ENCODE results near the gene RASSF4.
A peak's percentile ranks its signal among the peaks of the same experiment; 100 is the strongest.

Gene RASSF4

DNA sequence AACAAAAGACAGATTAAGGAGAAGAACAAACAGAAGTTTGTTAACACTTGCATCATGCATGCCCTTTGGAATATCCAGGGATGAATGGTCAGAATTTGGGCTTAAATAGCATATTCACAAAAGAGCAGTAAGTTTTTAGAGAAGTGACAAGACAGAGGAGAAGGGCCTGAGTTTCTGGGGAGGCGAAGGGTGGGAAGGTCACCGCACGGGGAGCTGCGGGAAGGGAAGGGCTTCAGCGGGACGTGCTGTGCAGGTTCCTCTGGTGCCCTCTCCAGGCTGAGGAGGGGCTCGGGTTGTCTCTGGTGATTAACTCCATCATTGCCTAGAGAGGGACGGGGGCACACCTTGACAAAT is 30.7 kb downstream of the RASSF4 start:
- no peak for DNase-seq (ENCODE audit: low read depth)

DNA sequence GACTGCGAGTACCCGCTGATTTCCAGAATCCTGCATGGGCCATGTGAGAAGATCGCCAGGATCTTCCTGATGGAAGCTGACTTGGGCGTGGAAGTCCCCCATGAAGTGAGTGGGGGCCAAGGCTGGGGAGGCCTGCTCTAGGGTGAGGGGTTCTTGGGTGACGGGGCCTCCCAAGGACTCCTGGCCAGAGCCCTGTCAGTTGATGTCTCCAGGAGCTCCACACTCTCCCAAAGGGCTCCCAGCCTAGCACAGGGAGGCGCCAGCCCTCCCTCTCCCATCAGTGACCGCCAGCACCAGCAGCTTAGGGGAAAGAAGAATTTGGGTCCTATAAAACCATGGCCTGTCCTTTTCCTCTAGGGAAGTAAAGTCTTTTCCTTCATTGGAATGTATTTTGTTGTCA is 31.4 kb downstream of the RASSF4 start:
- no peak for DNase-seq (ENCODE audit: low read depth)

DNA sequence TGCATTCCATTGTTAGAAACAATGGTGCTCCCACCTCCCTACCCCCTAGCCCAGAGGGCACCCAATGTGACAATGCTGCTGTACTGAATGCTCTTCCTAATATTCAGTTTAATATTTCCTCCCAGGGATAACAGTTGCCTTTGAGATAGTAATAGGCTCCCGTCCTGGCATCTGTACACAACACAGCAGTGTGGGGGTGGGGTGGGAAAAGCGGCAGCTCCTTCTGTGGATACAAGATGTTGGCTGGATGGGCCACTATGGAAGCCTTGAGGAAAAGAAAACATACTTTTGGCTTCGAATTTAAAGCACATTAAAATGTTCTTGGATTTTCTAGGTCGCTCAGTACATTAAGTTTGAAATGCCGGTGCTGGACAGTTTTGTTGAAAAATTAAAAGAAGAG is 32.0 kb downstream of the RASSF4 start:
- no peak for DNase-seq (ENCODE audit: low read depth)

DNA sequence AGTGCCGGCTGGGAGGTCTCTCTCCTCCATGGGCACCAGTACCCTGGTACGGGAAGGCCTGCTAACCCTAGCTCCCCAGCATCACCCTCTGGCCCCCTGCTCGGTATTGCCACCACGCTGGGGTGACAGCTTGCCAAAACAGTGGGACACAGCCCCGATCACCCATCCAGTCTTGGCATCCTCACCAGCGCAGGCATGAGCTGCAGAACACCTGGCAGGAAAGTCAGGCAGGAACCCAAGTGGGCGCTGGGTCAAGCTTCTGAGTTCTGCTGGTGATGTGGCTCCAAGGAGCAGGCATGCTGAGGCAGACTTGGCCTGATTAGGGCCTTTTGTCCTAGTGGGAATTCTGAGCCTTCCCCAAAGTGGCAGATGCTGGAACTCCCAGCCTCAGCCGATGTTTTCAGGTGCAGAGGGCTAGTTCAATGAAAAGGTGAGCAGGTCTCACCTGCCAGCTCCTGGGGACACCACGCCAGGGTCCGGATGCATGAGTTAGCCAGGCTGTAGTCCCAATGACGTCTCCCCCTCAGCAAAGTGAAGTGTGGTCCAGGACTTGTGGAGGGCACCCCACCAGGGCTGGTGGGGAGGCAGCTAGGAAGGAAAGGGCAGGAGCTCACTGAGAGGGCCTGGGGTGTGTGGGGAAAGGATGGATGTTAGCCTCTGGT is 32.6 kb downstream of the RASSF4 start:
- DNase-seq (ENCODE audit: low read depth) = no peak

DNA sequence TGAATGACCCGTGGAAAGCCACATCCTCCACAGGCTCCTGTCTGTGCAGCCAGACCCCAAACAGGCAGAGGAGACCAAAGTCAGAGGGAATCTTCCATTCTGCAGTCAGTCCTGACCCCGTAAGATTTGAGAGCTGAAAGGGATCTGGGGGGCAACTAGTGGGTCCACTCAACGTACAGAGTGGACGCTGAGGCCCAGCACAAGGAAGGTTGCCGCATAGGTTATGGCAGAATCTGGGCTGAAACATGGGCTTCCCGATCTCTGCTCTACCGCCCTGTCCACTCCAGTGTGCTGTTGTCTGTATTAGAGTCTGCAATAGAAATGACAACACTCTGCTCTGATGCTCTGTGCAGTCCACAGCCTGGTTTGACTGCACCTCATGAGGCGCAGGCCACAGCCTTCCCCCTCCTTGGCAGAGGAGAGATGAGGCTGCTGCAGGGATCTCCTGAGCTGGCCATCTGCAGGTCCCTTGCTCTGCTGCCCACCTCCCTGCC is 33.2 kb downstream of the RASSF4 start:
- DNase-seq (ENCODE audit: low read depth) = no peak

DNA sequence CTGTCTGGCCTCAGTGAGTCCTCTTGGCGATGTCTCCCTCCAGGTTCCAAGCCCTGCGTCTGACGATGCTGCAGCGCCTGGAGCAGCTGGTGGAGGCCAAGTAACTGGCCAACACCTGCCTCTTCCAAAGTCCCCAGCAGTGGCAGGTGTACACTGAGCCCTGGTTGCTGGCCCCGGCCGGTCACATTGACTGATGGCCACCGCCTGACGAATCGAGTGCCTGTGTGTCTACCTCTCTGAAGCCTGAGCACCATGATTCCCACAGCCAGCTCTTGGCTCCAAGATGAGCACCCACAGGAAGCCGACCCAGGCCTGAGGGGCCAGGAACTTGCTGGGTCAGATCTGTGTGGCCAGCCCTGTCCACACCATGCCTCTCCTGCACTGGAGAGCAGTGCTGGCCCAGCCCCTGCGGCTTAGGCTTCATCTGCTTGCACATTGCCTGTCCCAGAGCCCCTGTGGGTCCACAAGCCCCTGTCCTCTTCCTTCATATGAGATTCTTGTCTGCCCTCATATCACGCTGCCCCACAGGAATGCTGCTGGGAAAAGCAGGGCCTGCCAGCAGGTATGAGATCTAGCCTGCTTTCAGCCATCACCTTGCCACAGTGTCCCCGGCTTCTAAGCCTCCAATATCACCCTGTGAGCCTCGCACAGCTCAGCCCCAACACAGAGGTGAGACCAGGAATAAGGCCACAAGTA is 33.8 kb downstream of the RASSF4 start:
- DNase-seq (ENCODE audit: low read depth) = no peak

DNA sequence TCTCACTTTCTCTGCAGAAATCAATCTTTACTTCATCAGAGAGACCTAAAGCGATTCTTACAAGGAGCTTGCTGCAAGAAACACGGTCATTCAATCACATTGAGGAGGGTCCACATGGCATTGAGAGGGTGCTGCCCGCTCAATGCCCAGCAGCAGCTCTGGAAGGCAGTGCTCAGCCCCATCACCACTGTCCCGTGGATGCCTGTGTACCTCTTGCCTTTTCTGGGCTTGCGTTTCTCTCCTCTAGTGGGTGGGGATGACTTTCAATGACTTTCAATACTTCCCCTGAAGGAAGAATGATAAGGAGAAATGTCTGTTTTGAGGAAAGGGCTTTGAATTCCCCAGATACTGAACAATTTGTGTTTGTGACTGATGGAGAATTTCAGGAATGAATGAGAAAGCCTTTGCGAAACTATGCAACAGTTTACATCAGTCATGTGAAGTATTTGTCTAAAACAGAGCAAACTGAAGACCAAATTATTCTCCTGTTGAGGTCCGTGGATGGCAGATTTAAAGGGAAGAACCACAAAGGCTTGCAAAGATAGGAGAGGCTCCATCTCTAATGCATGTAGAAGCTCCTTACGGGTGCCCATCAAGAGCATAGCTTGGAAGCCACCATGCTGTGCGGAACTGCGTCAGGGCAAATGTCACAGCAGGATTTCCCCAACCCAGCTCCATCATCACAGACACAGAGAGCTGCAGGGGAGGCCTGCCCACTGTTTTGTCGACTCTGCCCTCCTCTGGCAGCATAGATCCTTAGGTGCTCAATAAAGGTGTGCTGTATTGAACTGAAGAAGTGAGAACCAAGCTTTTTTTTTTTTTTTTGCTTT is 34.5 kb downstream of the RASSF4 start:
- no peak for DNase-seq (ENCODE audit: low read depth)

DNA sequence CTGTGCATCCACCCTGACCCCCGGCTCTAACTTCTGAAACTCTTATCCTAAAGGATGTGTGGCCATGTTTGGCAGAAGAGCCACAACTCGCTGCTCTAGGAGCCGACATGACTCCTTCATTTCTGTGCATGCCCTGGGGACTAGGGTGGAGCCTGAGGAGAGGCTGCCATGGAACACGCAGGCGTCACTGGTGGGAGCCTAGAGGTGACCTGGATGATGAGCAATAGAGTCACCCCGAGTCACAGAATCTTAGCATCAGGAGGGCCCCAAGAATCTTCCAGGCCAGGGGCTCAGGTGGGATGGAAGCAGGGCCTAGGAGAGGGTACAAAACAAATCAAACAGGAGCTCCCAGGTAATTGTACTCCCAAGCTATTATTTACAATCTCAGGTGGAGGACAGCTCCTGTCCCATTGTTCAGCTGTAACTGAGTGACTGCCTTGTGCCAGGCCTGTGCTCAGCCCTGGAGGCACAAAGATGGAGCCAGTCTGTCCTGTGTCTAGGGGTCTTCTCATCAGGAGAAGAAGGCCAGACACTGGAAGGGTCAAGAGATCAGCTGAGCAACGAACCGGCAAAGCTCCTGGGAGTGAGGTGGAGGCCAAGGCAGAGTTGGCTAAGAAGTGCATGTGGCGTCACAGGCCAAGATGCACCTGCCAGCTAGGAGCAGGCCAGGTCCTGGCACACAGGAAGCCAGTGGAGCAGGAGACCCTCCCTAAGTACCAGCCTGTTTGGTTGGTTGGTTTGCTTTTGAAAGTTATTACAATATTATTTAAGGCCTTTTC is 35.3 kb downstream of the RASSF4 start:
- DNase-seq (ENCODE audit: low read depth) = no peak

DNA sequence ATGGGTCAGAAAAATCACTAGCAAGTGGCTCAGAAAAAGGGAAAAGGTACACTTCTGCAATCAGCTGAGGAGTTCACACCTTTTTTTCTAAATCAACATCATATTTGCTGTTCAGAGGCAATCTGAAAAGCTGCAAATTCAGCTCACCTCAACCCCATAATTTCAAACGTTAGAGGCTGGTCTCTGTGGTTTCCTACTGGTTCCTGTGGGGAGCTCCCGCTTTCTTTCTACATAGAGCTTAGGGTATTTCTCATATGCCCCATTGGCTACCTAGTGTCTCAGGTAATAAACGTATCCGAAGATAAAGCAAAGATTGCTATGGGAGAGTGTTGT is 35.9 kb downstream of the RASSF4 start:
- DNase-seq (ENCODE audit: low read depth) = no peak

DNA sequence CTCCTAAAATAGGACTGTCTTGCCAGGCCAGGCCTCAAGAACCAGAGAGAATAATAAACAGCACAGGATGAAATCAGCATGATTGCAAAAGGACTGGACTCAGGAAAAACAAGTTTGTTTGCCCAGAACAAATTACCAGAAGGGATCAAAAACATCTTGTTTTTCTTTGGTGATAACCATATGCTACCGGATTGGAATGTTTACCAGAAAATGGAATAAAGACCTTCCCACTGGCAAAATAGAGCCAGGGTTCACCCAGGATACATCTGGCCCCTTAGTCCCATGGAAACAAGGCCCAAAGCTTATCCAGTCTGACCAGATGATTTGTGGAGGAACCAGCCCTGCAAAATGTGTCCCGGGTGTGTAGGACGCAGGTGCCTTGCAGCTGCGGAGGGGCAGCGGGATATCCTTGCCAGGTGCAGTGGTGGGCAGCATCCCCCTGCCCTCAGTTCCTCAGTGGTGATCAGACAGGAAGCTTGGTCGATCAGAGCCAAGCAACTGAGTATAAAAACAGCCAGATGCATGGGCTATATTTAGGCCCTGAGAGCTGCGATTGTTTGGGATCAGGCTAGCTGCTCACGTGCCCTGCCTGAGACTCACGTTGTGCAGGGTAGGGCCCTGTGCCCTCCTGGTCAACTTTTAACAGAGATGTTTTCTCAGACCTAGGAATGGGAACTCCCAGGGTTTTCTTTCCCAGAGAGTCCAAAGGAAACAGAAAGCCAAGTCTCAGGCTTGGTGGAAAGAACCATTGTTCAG is 36.5 kb downstream of the RASSF4 start:
- no peak for DNase-seq (ENCODE audit: low read depth)

DNA sequence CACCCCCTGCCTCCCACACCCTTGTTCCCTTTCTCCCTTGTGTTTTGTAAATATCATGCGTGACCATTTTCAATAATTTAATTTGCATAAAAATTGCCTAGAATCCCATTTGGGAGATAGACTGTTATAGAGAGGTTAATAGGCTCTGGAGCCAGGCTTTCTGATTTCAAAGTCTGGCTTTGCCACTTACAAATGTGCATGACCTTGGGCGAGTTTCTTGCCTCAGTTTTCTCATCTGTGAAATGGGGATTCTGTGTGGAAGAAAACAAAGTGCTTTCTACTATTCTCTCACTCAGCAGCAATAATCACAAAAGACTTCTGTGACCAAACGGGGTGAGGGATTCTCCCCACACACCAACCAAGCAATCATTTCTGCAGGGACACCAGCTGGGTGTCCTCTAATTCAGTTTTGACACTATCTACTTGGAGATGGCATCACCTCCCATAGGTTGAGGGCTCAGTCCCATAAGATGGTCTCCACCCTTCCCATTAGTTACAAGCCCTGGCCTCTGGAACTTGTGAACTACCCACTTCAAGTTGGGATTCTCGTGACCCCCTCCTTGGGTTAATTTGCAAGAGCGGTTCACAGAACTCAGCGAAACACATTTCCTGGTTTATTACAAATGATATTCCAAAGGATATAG is 37.6 kb downstream of the RASSF4 start:
- no peak for DNase-seq (ENCODE audit: low read depth)

DNA sequence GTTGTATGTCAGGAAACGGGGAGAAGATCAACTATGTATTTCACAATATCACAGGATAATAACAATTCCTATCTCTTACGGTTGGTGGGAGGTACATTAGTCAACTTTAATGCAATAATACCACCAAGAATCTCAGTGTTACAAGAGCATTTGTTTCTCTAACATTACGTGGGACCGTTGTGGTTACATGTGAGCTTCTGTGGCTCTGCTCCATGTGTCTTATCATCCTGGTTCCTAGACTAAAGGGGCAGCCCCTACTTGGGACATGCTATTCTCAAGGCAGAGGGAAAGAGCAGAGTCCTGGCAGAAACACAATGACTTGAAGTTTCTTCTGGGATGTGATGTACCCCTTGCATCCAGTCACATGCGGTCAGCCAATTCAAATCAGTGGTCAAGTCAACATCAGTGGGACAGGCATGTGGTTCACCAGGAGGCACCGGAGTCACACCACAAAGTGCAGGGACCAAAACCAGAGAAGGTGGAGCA is 38.6 kb downstream of the RASSF4 start:
- no peak for DNase-seq (ENCODE audit: low read depth)

DNA sequence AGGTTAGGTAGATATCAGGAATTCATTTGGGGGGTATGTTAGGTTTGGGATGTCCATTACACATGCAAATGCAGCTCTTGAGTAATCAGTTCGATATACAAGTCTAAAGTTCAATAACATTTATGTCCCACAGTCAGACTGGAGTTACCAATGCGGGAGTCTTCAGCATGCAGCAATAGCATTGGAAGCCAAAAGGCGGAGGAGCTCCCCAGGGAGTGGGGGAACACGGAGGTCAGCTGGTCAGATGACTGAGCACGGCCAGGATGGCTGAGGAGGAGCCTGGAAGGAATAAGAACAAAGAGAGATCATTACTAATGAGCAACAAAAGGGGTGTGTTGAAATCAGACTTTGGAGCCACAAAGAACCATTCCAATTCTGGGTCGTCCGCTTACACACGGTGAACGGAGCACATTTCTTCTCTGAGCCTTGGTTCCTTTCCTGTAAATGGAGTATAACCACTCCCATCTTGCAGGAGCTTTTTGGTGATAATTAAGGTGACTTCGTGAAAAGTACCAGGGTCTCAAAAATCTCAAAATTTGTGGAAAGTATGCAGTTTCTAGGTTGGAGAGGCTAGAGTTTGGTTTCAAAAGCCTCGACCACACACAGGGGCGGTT is 40.6 kb downstream of the RASSF4 start:
- no peak for DNase-seq (ENCODE audit: low read depth)

DNA sequence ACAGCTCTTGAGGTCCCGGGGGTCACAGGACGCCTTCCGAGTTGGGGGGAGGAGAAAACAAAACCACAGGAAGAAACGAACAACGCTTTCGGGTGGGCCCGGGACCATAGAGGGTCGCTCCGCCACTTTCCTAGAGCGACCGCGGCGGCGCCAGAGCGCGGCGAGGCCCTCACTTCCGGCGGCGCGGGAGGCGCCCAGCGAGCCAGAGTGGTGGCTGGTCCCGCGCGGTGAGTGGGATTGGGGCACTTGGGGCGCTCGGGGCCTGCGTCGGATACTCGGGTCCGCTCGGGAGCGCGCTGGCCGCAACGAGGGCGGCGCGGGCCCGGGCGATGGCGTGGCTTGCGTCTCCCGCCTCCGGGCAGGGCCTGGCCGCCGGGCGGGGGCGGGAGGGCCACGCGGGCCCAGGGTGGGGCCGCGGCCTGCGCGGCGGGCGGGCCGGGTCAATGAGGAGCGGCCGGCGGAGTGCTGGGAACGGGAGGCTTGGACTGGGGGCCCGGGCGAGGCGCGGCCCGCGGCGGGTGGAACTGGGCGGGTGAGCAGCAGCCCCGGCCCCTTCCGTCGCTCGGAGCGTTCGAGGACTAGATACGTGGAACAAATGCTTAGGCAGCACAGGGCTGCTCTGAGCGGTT is 41.3 kb downstream of the RASSF4 start, which contains the start of gene ZNF22:
Gene ZNF22 (plus strand): TSS at position 172 of the 629 bp plus-strand sequence. CDS start 2,446 bp downstream, outside the sequence.
- peak; percentile 45 for DNase-seq (ENCODE audit: low read depth)

DNA sequence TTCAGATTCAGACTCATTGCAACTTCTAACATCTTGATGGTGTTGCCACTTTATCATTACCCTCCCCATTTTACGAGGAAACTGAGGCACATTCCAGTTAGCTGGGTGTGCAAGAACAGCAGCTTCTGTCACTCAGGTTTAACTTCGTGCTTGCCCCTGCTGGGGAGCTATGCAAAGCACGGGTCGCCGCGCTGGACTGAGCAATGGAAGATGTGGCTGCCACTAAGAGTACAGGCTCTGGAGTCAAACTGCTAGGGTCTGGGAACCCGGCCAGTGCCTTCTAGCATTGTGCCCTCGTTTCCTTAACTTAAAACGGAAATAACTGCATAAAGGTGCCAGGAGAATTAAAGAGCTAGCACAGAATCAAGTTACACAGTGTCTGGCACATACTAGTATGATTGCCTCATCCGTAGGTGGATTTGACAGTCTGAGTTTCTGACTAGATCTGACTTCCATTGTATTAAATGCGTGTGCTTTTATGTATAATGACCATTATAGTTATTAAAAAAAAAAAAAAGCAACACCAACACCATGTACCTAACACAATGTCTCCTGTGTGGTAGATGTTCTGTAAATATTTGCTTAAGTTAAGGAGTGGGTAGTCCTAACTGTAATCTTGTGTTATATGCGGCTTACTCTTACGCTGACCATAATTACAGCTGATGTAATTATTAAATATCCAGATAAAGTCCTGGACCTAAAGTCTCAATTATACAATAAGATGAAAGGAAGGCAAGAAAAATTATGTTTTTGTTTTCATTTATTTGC is 42.0 kb downstream of the RASSF4 start:
- DNase-seq (ENCODE audit: low read depth) = no peak

DNA sequence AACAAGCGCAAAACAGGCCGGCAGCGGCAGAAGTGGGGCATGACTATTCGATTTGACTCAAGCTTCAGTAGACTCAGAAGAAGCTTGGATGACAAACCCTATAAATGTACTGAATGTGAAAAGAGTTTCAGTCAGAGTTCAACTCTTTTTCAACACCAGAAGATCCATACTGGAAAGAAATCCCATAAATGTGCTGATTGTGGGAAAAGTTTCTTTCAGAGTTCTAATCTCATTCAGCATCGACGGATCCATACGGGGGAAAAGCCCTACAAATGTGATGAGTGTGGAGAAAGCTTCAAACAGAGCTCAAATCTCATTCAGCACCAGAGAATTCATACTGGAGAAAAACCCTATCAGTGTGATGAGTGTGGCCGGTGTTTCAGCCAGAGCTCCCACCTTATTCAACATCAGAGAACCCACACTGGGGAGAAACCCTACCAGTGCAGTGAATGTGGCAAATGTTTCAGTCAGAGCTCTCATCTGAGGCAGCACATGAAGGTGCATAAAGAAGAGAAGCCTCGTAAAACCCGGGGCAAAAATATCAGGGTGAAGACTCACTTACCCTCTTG is 43.9 kb downstream of the RASSF4 start:
- no peak for DNase-seq (ENCODE audit: low read depth)

DNA sequence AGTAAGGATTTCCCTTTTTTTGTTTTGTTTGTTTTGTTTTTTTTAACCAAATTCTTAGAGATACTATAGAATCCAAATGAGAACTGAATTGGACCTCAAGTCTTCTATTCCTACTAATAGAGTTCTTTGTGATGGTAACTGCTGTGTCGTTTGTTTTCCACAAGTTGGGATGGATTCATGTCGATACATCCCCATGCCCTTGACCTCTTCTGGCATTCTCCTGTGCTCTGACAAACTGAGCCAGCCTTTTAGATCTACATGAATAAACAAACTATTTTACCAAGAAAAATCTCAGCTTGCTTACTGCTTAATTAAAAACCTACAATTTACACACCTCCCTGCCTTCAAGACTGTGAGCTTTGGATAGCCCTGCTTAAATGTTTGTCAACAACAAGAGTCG is 45.1 kb downstream of the RASSF4 start:
- no peak for DNase-seq (ENCODE audit: low read depth)

DNA sequence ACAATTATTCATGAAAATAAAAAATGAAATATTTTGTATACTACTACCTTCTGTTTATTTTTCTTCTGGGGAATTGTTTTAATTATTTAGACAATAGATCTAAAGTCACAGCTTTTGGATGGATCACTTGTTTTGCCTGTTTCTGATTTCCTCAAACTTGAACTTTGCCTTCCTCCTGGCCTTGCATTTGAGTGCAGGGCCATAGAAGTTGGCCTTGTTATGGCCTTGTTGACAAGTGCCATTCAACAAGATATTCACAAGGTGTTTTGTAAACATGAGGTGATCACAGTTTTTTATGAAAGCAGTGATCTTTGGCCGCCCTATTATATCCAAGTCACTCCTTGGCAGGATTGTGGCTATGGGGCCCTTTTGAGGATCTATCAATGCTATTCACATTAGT is 45.7 kb downstream of the RASSF4 start:
- no peak for DNase-seq (ENCODE audit: low read depth)
